ENCODE measurements around the gene INTS13.
"Not testable (repeated sequence)": the region's sequence is repeated elsewhere in the genome, so short reads cannot be mapped to it uniquely, and the experiment has no call there.

The INTS13 gene

GRCh38 chr12:26936559-26937442 lies 980 bp downstream of the INTS13 start:
- DNase-seq (ENCODE audit: low spot score) = no peak

- DNase-seq (ENCODE audit: low spot score) = no peak
These were observed 2.0 kb downstream of the INTS13 start for GRCh38 chr12:26935636-26936378.

- no peak for DNase-seq (ENCODE audit: low spot score)
These were observed 8.2 kb downstream of the INTS13 start for GRCh38 chr12:26929590-26929989.

- no peak for DNase-seq (ENCODE audit: low spot score)
These were observed 9.1 kb downstream of the INTS13 start for GRCh38 chr12:26928661-26929060.

GRCh38 chr12:26921886-26922285 lies 15.9 kb downstream of the INTS13 start:
- DNase-seq (ENCODE audit: low spot score) = no peak

- DNase-seq (ENCODE audit: low spot score) = no peak
These were observed 18.6 kb downstream of the INTS13 start for GRCh38 chr12:26919216-26919555.

- no peak for DNase-seq (ENCODE audit: low spot score)
These were observed 19.2 kb downstream of the INTS13 start for GRCh38 chr12:26918321-26919215.

- no peak for DNase-seq (ENCODE audit: low spot score)
These were observed 31.1 kb downstream of the INTS13 start for GRCh38 chr12:26906704-26907103.

- no peak for DNase-seq (ENCODE audit: low spot score)
These were observed 31.8 kb downstream of the INTS13 start for GRCh38 chr12:26906024-26906423.

GRCh38 chr12:26903396-26903795 lies 34.4 kb downstream of the INTS13 start:
- not testable (repeated sequence) for DNase-seq (ENCODE audit: low spot score)

GRCh38 chr12:26896913-26897312 lies 40.9 kb downstream of the INTS13 start:
- no peak for DNase-seq (ENCODE audit: low spot score)

- no peak for DNase-seq (ENCODE audit: low spot score)
These were observed 42.1 kb downstream of the INTS13 start for GRCh38 chr12:26895672-26896071.

- no peak for DNase-seq (ENCODE audit: low spot score)
These were observed 46.1 kb downstream of the INTS13 start for GRCh38 chr12:26891704-26892103.

- DNase-seq (ENCODE audit: low spot score) = no peak
These were observed 47.0 kb downstream of the INTS13 start for GRCh38 chr12:26890784-26891183.

- peak; percentile 47 for DNase-seq (ENCODE audit: low spot score)
These were observed 52.8 kb downstream of the INTS13 start for GRCh38 chr12:26884765-26885576.

- no peak for DNase-seq (ENCODE audit: low spot score)
These were observed 57.2 kb downstream of the INTS13 start for GRCh38 chr12:26880625-26881024.

- DNase-seq (ENCODE audit: low spot score) = no peak
These were observed 59.1 kb downstream of the INTS13 start for GRCh38 chr12:26878661-26879119.

GRCh38 chr12:26874501-26875296 lies 63.1 kb downstream of the INTS13 start:
- DNase-seq (ENCODE audit: low spot score) = no peak

- DNase-seq (ENCODE audit: low spot score) = no peak
These were observed 65.2 kb downstream of the INTS13 start for GRCh38 chr12:26872625-26873024.

- no peak for DNase-seq (ENCODE audit: low spot score)
These were observed 65.8 kb downstream of the INTS13 start for GRCh38 chr12:26871985-26872384.
